NCI-H146 treated with DMSO at 0.1 percent for 48 hours (cell line): ENCODE measurements around the gene MEX3A.
"Not testable (repeated sequence)": the region's sequence is repeated elsewhere in the genome, so short reads cannot be mapped to it uniquely, and the experiment has no call there.

Experiments
- DNase-seq: peaks from one replicate; lab custom pipeline; 2025; ENCODE audit not compliant: unreplicated experiment; lab: John Stamatoyannopoulos, UW

Gene MEX3A

GRCh38 chr1:156080241-156080862, 1.9 kb downstream of the MEX3A start:
- no peak for DNase-seq

GRCh38 chr1:156079762-156080161, 2.5 kb downstream of the MEX3A start:
- no peak for DNase-seq

GRCh38 chr1:156078728-156079127, 3.5 kb downstream of the MEX3A start:
- DNase-seq: no peak

- DNase-seq: no peak
These were observed 4.9 kb downstream of the MEX3A start for GRCh38 chr1:156077430-156077760.

GRCh38 chr1:156076609-156077429, 5.4 kb downstream of the MEX3A start:
- no peak for DNase-seq

GRCh38 chr1:156075775-156076204, 6.5 kb downstream of the MEX3A start:
- DNase-seq: no peak

- no peak for DNase-seq
These were observed 7.1 kb downstream of the MEX3A start for GRCh38 chr1:156075162-156075561.

GRCh38 chr1:156074661-156075060, 7.6 kb downstream of the MEX3A start:
- no peak for DNase-seq

- no peak for DNase-seq
These were observed 8.5 kb downstream of the MEX3A start for GRCh38 chr1:156073740-156074139.

GRCh38 chr1:156073110-156073687, 9.1 kb downstream of the MEX3A start:
- no peak for DNase-seq

- no peak for DNase-seq
These were observed 10.0 kb downstream of the MEX3A start for GRCh38 chr1:156072251-156072650.

GRCh38 chr1:156071332-156071816, 10.9 kb downstream of the MEX3A start:
- not testable (repeated sequence) for DNase-seq

- DNase-seq: no peak
These were observed 11.7 kb downstream of the MEX3A start for GRCh38 chr1:156070548-156070947.

GRCh38 chr1:156069490-156070455, 12.5 kb downstream of the MEX3A start:
- DNase-seq: no peak

GRCh38 chr1:156067262-156067661, 15.0 kb downstream of the MEX3A start:
- no peak for DNase-seq

GRCh38 chr1:156065871-156066270, 16.4 kb downstream of the MEX3A start:
- DNase-seq: no peak

- no peak for DNase-seq
These were observed 17.1 kb downstream of the MEX3A start for GRCh38 chr1:156065212-156065611.

GRCh38 chr1:156064615-156065014, 17.6 kb downstream of the MEX3A start:
- DNase-seq: no peak

GRCh38 chr1:156063997-156064285, 18.3 kb downstream of the MEX3A start:
- no peak for DNase-seq

- no peak for DNase-seq
These were observed 20.1 kb downstream of the MEX3A start for GRCh38 chr1:156062189-156062588.

- DNase-seq: no peak
These were observed 21.2 kb downstream of the MEX3A start, which contains the start of gene RAB25 for GRCh38 chr1:156060937-156061636. RAB25 (plus strand) TSS chr1:156061160; CDS start chr1:156061401, 241 bp downstream.
